Epidermal melanocyte (primary cell): ENCODE data around the gene FRG2B.
"Not testable (repeated sequence)": the region's sequence is repeated elsewhere in the genome, so short reads cannot be mapped to it uniquely, and the experiment has no call there.

Experiments used
- DNase-seq: peaks from one replicate; pipeline ENCODE4 v3.0.0; 2011; ENCODE audit warnings: low spot score; ENCODE audit not compliant: insufficient read length

The FRG2B gene

GRCh38 chr10:133626695-133627094 lies at the start of gene FRG2B:
Gene FRG2B (minus strand): TSS chr10:133626795. CDS start chr10:133626742, 53 bp downstream.
- DNase-seq: not testable (repeated sequence)

GRCh38 chr10:133667446-133667845 lies 40.9 kb upstream of the FRG2B start:
- not testable (repeated sequence) for DNase-seq

- not testable (repeated sequence) for DNase-seq
These were observed 37.1 kb upstream of the FRG2B start for GRCh38 chr10:133663544-133664160.

- not testable (repeated sequence) for DNase-seq
These were observed 34.5 kb upstream of the FRG2B start for GRCh38 chr10:133661122-133661521.

- not testable (repeated sequence) for DNase-seq
These were observed 33.9 kb upstream of the FRG2B start for GRCh38 chr10:133660516-133660915.

GRCh38 chr10:133657276-133657675 lies 30.7 kb upstream of the FRG2B start:
- not testable (repeated sequence) for DNase-seq

GRCh38 chr10:133648872-133649455 lies 22.4 kb upstream of the FRG2B start:
- not testable (repeated sequence) for DNase-seq

- DNase-seq: not testable (repeated sequence)
These were observed 20.6 kb upstream of the FRG2B start for GRCh38 chr10:133647075-133647748.

- not testable (repeated sequence) for DNase-seq
These were observed 11.2 kb upstream of the FRG2B start for GRCh38 chr10:133637846-133638235.

- not testable (repeated sequence) for DNase-seq
These were observed 10.7 kb upstream of the FRG2B start for GRCh38 chr10:133637202-133637845.

GRCh38 chr10:133630723-133631249 lies 4.2 kb upstream of the FRG2B start:
- not testable (repeated sequence) for DNase-seq

- not testable (repeated sequence) for DNase-seq
These were observed 4.1 kb downstream of the FRG2B start for GRCh38 chr10:133622544-133622943.

GRCh38 chr10:133618851-133619250 lies 7.7 kb downstream of the FRG2B start:
- no peak for DNase-seq

- DNase-seq: no peak
These were observed 9.4 kb downstream of the FRG2B start for GRCh38 chr10:133617196-133617595.

GRCh38 chr10:133616371-133617130 lies 10.0 kb downstream of the FRG2B start:
- DNase-seq: no peak

- no peak for DNase-seq
These were observed 11.6 kb downstream of the FRG2B start for GRCh38 chr10:133614830-133615580.

- no peak for DNase-seq
These were observed 12.9 kb downstream of the FRG2B start for GRCh38 chr10:133613699-133614098.

- no peak for DNase-seq
These were observed 15.5 kb downstream of the FRG2B start for GRCh38 chr10:133611079-133611478.

GRCh38 chr10:133608855-133609254 lies 17.7 kb downstream of the FRG2B start:
- no peak for DNase-seq

- DNase-seq: not testable (repeated sequence)
These were observed 23.2 kb downstream of the FRG2B start for GRCh38 chr10:133603434-133603833.
